OCI-LY3 (cell line): ENCODE results near the gene DUSP2.

Experiments
- H2AFZ ChIP-seq: fragments of 200-600, 300-600 bp; shearing (Covaris generic); 2 replicates; pipeline ENCODE4 v1.6.0; 2014; ENCODE audit warnings: antibody characterized with exemption, low read depth, low read length
- H3K27ac ChIP-seq: fragments of 200-600, 300-600 bp; sonication (generic); 2 replicates; pipeline ENCODE4 v1.5.1; 2014; ENCODE audit warnings: mild to moderate bottlenecking, low read length, moderate library complexity, mixed read lengths
- H3K27me3 ChIP-seq: fragments of 200-600, 300-600 bp; sonication (generic); 2 replicates; pipeline ENCODE4 v1.6.1; 2014; ENCODE audit warnings: low read depth, low read length, mixed read lengths
- H3K36me3 ChIP-seq: fragments of 200-600, 300-600 bp; sonication (generic); replicated peaks from 2 replicates; pipeline ENCODE3; 2014; ENCODE audit warnings: low read depth, low read length, mixed read lengths
- H3K4me1 ChIP-seq: fragments of 300-600, 200-600 bp; sonication (generic); 2 replicates; pipeline ENCODE4 v1.6.1; 2014; ENCODE audit warnings: low read length, mixed read lengths
- H3K4me2 ChIP-seq: fragments of 200-600, 300-600 bp; sonication (generic); 2 replicates; pipeline ENCODE4 v1.6.1; 2014; ENCODE audit warnings: low read length, mixed read lengths
- H3K4me3 ChIP-seq: fragments of 300-600, 200-600 bp; sonication (generic); 2 replicates; pipeline ENCODE4 v1.5.1; 2014; ENCODE audit warnings: antibody characterized with exemption, mild to moderate bottlenecking, low read length, moderate library complexity
- H3K79me2 ChIP-seq: fragments of 300-600, 200-600 bp; shearing (Covaris generic); 2 replicates; pipeline ENCODE4 v1.6.1; 2014; ENCODE audit warnings: mild to moderate bottlenecking, low read length, mixed read lengths
- H3K9ac ChIP-seq: fragments of 300-600, 200-600 bp; shearing (Covaris generic); 2 replicates; pipeline ENCODE4 v1.6.0; 2014; ENCODE audit warnings: mild to moderate bottlenecking, low read length, moderate library complexity
- H3K9me3 ChIP-seq: fragments of 200-600, 300-600 bp; shearing (Covaris generic); 2 replicates; pipeline ENCODE4 v1.6.1; 2014; ENCODE audit warnings: low read length, mixed read lengths; ENCODE audit not compliant: insufficient read depth
- H4K20me1 ChIP-seq: fragments of 200-600, 300-600 bp; sonication (generic); 2 replicates; pipeline ENCODE4 v1.6.1; 2016; ENCODE audit warnings: low read length, mixed read lengths; ENCODE audit not compliant: insufficient read depth
- CTCF ChIP-seq: fragments of 200-600, 300-600 bp; sonication (generic); IDR thresholded peaks from 2 replicates; pipeline ENCODE4 v1.5.1; 2014; ENCODE audit warnings: antibody characterized with exemption, low read length, low read depth
- EZH2phosphoT487 ChIP-seq: fragments of 200-600 bp; shearing (Covaris generic); IDR thresholded peaks from 2 replicates; pipeline ENCODE4 v1.6.1; 2018; ENCODE audit warnings: antibody characterized with exemption, mixed run types, low read depth

The DUSP2 gene

GRCh38 chr2:96122391-96122790 lies 22.8 kb downstream of the DUSP2 start:
- Histone ChIP-seq H2AFZ (no peak overlapping the region), H3K27me3 (peaks cover 27% of the 10 kb centered on the region), H3K79me2 (no peaks in the 10 kb centered on the region), H4K20me1 (no peaks in the 10 kb centered on the region), H3K4me1 (peaks cover 2% of the 10 kb centered on the region), H3K9ac (no peak overlapping the region), H3K36me3 (no peaks in the 10 kb centered on the region), H3K9me3 (no peaks in the 10 kb centered on the region), H3K4me3 (no peak overlapping the region), H3K4me2 (no peak overlapping the region), H3K27ac (no peak overlapping the region)
- no peak for TF ChIP-seq EZH2phosphoT487
- TF ChIP-seq CTCF: no peak

GRCh38 chr2:96121414-96121813 lies 23.8 kb downstream of the DUSP2 start:
- Histone ChIP-seq H3K9me3 (no peaks in the 10 kb centered on the region), H3K79me2 (no peaks in the 10 kb centered on the region), H3K27me3 (peaks cover 28% of the 10 kb centered on the region), H3K4me2 (no peak overlapping the region), H3K4me1 (peaks cover 5% of the 10 kb centered on the region), H2AFZ (no peak overlapping the region), H3K9ac (no peak overlapping the region), H3K27ac (no peak overlapping the region), H3K36me3 (no peaks in the 10 kb centered on the region), H3K4me3 (no peak overlapping the region), H4K20me1 (no peaks in the 10 kb centered on the region)
- no peak for TF ChIP-seq EZH2phosphoT487
- TF ChIP-seq CTCF: no peak

GRCh38 chr2:96120991-96121390 lies 24.2 kb downstream of the DUSP2 start:
- peaks cover 28% of the 10 kb centered on the region for H3K27me3 ChIP-seq

GRCh38 chr2:96120091-96120720 lies 25.0 kb downstream of the DUSP2 start:
- no peak for TF ChIP-seq CTCF
- no peak for TF ChIP-seq EZH2phosphoT487
- Histone ChIP-seq H3K36me3 (no peaks in the 10 kb centered on the region), H3K27me3 (peaks cover 28% of the 10 kb centered on the region), H3K79me2 (no peaks in the 10 kb centered on the region), H4K20me1 (no peaks in the 10 kb centered on the region), H3K4me2 (no peak overlapping the region), H3K4me1 (peaks cover 5% of the 10 kb centered on the region), H2AFZ (no peak overlapping the region), H3K4me3 (no peak overlapping the region), H3K27ac (no peak overlapping the region), H3K9ac (no peak overlapping the region), H3K9me3 (no peaks in the 10 kb centered on the region)

More at GRCh38 chr2:96120991-96121390, 24.2 kb downstream of the DUSP2 start:
- H3K27ac ChIP-seq: no peak overlapping the region
- H3K36me3 ChIP-seq: no peaks in the 10 kb centered on the region
- H3K4me2 ChIP-seq: no peak overlapping the region
- TF ChIP-seq EZH2phosphoT487 (no peak), CTCF (no peak)
- peaks cover 5% of the 10 kb centered on the region for H3K4me1 ChIP-seq
- H4K20me1 ChIP-seq: no peaks in the 10 kb centered on the region
- no peak overlapping the region for H3K9ac ChIP-seq
- no peaks in the 10 kb centered on the region for H3K79me2 ChIP-seq
- no peak overlapping the region for H2AFZ ChIP-seq
- no peak overlapping the region for H3K4me3 ChIP-seq
- H3K9me3 ChIP-seq: no peaks in the 10 kb centered on the region
